SK-N-SH (cell line): ENCODE data around the gene CREB3.

Experiments
- EP300 ChIP-seq, 2 experiments: IDR thresholded peaks; 2 replicates each; pipeline versions ENCODE4 v1.4.0 to v1.6.1; 2012; ENCODE audit warnings: borderline replicate concordance in 1 of 2, low read depth in 1 of 2, low read length in 1 of 2
- EZH2phosphoT487 ChIP-seq: fragments of 200-600 bp; sonication (generic); IDR thresholded peaks from 2 replicates; pipeline ENCODE4 v1.6.1; 2017; ENCODE audit warnings: low read depth, mixed run types, mild to moderate bottlenecking, antibody characterized with exemption, moderate library complexity, borderline replicate concordance
- GABPA ChIP-seq: IDR thresholded peaks from 2 replicates; pipeline ENCODE4 v1.4.0; 2012; ENCODE audit warnings: low read depth, mild to moderate bottlenecking
- RFX5 ChIP-seq: IDR thresholded peaks from 2 replicates; pipeline ENCODE4 v1.6.1; 2012; ENCODE audit warnings: mild to moderate bottlenecking, improper control_type of control experiment, low read length
- TF ChIP-seq, protein P1 (sequence below): IDR thresholded peaks from 2 replicates; pipeline ENCODE4 v1.4.0; 2012; ENCODE audit warnings: low read depth, borderline replicate concordance
- TF ChIP-seq, protein P2 (sequence below): fragments of 200-600 bp; sonication (generic); IDR thresholded peaks from 2 replicates; pipeline ENCODE4 v1.6.1; 2017; ENCODE audit warnings: antibody characterized with exemption, mild to moderate bottlenecking, moderate library complexity
- TF ChIP-seq, protein P3 (sequence below): fragments of 150-350 bp; IDR thresholded peaks from 2 replicates; pipeline ENCODE4 v1.6.1; 2016; ENCODE audit warnings: mild to moderate bottlenecking, low read depth, low read length
- TF ChIP-seq, protein P4 (sequence below): IDR thresholded peaks from 2 replicates; pipeline ENCODE4; 2012
- TF ChIP-seq, protein P5 (sequence below): IDR thresholded peaks from 2 replicates; pipeline ENCODE4 v1.4.0; 2012; ENCODE audit warnings: low read depth

DNA sequence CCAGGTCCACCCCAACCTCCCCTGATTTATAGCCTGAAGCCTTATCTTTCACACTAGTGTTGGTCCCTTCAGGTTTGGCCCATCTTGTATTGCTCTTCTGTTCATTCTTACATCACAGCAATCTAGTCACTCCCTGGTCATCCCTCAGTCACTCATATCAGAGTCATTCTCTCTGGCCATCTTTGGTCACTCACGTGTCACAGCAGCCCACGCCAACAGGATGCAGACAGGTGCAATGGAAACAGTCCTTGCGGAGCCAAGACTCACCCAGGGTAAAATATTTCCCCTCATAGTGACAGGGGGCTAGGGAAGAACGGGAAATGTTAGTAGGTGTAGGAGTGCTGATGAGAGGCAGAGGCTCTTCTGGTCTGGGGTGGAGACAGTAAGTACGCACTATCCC lies 21.0 kb downstream of the CREB3 start:
- TF ChIP-seq, protein P1, sequence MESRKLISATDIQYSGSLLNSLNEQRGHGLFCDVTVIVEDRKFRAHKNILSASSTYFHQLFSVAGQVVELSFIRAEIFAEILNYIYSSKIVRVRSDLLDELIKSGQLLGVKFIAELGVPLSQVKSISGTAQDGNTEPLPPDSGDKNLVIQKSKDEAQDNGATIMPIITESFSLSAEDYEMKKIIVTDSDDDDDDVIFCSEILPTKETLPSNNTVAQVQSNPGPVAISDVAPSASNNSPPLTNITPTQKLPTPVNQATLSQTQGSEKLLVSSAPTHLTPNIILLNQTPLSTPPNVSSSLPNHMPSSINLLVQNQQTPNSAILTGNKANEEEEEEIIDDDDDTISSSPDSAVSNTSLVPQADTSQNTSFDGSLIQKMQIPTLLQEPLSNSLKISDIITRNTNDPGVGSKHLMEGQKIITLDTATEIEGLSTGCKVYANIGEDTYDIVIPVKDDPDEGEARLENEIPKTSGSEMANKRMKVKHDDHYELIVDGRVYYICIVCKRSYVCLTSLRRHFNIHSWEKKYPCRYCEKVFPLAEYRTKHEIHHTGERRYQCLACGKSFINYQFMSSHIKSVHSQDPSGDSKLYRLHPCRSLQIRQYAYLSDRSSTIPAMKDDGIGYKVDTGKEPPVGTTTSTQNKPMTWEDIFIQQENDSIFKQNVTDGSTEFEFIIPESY = no peak
- TF ChIP-seq, protein P2, sequence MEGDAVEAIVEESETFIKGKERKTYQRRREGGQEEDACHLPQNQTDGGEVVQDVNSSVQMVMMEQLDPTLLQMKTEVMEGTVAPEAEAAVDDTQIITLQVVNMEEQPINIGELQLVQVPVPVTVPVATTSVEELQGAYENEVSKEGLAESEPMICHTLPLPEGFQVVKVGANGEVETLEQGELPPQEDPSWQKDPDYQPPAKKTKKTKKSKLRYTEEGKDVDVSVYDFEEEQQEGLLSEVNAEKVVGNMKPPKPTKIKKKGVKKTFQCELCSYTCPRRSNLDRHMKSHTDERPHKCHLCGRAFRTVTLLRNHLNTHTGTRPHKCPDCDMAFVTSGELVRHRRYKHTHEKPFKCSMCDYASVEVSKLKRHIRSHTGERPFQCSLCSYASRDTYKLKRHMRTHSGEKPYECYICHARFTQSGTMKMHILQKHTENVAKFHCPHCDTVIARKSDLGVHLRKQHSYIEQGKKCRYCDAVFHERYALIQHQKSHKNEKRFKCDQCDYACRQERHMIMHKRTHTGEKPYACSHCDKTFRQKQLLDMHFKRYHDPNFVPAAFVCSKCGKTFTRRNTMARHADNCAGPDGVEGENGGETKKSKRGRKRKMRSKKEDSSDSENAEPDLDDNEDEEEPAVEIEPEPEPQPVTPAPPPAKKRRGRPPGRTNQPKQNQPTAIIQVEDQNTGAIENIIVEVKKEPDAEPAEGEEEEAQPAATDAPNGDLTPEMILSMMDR = no peak
- TF ChIP-seq, protein P3, sequence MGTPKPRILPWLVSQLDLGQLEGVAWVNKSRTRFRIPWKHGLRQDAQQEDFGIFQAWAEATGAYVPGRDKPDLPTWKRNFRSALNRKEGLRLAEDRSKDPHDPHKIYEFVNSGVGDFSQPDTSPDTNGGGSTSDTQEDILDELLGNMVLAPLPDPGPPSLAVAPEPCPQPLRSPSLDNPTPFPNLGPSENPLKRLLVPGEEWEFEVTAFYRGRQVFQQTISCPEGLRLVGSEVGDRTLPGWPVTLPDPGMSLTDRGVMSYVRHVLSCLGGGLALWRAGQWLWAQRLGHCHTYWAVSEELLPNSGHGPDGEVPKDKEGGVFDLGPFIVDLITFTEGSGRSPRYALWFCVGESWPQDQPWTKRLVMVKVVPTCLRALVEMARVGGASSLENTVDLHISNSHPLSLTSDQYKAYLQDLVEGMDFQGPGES = no peak
- TF ChIP-seq, protein P4, sequence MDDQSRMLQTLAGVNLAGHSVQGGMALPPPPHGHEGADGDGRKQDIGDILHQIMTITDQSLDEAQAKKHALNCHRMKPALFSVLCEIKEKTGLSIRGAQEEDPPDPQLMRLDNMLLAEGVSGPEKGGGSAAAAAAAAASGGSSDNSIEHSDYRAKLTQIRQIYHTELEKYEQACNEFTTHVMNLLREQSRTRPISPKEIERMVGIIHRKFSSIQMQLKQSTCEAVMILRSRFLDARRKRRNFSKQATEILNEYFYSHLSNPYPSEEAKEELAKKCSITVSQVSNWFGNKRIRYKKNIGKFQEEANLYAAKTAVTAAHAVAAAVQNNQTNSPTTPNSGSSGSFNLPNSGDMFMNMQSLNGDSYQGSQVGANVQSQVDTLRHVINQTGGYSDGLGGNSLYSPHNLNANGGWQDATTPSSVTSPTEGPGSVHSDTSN = no peak
- TF ChIP-seq, protein P5, sequence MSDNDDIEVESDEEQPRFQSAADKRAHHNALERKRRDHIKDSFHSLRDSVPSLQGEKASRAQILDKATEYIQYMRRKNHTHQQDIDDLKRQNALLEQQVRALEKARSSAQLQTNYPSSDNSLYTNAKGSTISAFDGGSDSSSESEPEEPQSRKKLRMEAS = no peak
- TF ChIP-seq RFX5 (no peak), EP300 (IDR thresholded peaks at IDR 0.05; ENCODE audit: borderline replicate concordance in 1 of 2, low read depth in 1 of 2, low read length in 1 of 2) (no peak), GABPA (no peak), EZH2phosphoT487 (no peak)
